ENCODE data around the gene RPS6KA5.
A peak's percentile ranks its signal among the peaks of the same experiment; 100 is the strongest.

The RPS6KA5 gene

DNA sequence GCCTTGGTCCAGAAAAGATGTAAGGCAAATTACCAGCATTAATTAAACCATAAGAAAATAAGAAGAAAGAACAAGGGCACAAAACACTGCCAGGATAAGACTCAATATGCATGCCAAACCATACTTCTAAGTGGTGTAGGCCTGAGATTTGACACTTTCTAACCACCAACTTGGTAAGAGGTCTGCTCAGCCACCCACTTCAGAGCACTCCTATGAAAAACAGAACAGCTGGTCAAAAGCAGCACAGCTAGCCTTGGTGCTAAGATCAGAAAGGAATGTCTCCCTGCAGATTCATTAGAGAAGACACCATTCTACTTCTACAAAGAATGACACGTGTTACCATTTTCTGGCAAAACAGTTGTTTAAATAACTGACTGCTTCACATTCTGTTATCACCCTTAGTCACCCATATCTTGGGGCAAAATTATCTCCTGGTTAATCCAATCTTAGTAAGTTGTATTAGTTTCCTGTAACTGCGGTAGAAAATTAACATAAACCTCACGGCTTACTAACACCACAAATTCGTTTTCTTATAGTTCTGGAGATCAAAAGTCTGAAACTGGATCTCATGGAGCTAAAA is 13.2 kb downstream of the RPS6KA5 start:
- no peak for DNase-seq (ENCODE audit: low read depth)
- TF ChIP-seq, protein P1, sequence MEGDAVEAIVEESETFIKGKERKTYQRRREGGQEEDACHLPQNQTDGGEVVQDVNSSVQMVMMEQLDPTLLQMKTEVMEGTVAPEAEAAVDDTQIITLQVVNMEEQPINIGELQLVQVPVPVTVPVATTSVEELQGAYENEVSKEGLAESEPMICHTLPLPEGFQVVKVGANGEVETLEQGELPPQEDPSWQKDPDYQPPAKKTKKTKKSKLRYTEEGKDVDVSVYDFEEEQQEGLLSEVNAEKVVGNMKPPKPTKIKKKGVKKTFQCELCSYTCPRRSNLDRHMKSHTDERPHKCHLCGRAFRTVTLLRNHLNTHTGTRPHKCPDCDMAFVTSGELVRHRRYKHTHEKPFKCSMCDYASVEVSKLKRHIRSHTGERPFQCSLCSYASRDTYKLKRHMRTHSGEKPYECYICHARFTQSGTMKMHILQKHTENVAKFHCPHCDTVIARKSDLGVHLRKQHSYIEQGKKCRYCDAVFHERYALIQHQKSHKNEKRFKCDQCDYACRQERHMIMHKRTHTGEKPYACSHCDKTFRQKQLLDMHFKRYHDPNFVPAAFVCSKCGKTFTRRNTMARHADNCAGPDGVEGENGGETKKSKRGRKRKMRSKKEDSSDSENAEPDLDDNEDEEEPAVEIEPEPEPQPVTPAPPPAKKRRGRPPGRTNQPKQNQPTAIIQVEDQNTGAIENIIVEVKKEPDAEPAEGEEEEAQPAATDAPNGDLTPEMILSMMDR (IDR thresholded peaks at IDR 0.05; ENCODE audit: control insufficient read depth, insufficient read depth, low read depth, low read length, missing control alignments): no peak
- H3K4me3 ChIP-seq (ENCODE audit: control insufficient read depth, low read depth, low read length): no peak overlapping the region

DNA sequence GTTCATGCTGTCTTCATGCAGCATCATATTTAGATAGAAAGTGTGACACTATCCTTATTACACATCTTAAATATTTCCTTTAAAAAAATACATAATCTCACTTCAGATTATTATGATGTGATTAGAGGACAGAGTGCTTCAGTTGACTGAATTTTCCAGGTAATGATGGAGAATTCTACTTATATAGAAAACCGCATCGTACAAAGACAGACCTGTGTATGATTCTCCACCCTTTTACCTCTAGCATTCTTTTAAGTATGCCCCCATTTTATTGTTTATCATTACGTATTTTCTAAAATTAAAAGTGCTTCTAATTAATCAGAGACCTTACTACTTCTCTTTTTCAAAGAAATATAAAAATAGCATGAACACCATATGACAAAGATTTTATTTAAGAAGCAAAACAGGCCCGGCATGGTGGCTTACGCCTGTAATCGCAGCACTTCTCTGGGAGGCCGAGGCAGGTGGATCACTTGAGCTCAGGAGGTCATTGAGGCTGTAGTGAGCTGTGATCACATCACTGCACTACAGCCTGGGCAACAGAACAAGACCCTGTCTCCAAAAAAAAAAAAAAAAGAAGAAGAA is 13.9 kb downstream of the RPS6KA5 start:
- TF ChIP-seq, protein P1 (IDR thresholded peaks at IDR 0.05; ENCODE audit: control insufficient read depth, insufficient read depth, low read depth, low read length, missing control alignments): no peak
- no peak overlapping the region for H3K4me3 ChIP-seq (ENCODE audit: control insufficient read depth, low read depth, low read length)

DNA sequence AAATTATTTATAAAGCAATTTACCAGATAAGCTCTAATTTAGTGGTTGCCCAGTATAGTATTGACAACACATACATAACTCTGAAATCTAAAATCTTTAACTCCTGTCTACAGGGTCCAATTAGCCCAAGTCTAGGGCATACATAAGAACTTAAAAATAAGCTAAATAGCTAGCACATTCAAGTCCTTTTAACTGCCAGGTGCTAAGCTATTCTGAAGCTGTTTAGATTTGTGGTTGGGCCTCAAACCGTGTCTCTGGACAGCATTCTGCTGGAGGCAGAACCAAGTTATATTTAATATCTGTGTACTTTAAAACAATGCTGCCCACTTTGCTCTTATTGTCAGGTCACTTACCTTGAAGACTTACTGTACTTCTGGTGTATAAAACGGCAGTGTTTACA is 19.0 kb downstream of the RPS6KA5 start:
- DNase-seq (ENCODE audit: low read depth): no peak
- TF ChIP-seq, protein P1 (IDR thresholded peaks at IDR 0.05; ENCODE audit: control insufficient read depth, insufficient read depth, low read depth, low read length, missing control alignments): no peak
- no peak overlapping the region for H3K4me3 ChIP-seq (ENCODE audit: control insufficient read depth, low read depth, low read length)

More for the DNA sequence above, 13.9 kb downstream of the RPS6KA5 start:
- DNase-seq (ENCODE audit: low read depth): no peak

DNA sequence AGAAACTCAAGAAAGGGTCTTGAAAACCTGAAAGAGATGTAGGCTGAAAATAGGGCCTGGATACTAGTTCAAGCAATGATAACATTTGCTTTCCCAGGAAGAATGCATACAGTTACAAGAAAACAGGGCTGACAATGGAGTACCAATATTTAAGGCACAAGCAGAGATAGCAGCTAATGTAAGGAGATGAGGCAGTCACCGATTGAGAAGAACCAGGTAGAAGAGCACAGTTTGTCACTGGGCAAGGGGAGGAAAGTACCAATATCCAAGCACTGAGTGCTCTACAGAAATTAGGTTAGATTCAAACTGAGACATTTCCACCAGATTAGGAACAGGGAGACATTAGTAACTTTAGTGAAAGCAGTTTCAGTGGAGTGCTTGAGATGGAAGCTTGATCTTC is 19.9 kb downstream of the RPS6KA5 start:
- no peak overlapping the region for H3K4me3 ChIP-seq (ENCODE audit: control insufficient read depth, low read depth, low read length)
- TF ChIP-seq, protein P1 (IDR thresholded peaks at IDR 0.05; ENCODE audit: control insufficient read depth, insufficient read depth, low read depth, low read length, missing control alignments): no peak
- DNase-seq (ENCODE audit: low read depth): no peak

DNA sequence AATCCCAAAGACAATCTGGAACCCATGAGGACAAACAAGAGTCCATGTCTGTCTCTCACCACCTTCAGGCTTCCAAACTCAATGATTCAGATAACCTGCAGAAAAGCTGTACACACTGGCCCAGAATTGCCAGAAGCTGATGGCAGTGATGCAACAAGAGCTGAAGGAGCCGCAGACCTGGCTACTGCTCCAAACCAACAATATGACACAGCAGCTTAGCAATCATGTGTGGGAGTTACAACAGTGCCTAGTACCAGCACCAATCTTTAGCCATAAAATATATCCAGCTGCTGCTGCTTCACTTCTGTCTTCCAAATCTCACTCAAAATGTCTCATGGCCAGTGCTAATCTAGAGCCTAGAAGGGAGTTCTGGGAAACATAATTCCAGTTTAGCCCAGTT is 22.0 kb downstream of the RPS6KA5 start:
- TF ChIP-seq, protein P1 (IDR thresholded peaks at IDR 0.05; ENCODE audit: control insufficient read depth, insufficient read depth, low read depth, low read length, missing control alignments): no peak
- no peak overlapping the region for H3K4me3 ChIP-seq (ENCODE audit: control insufficient read depth, low read depth, low read length)
- DNase-seq (ENCODE audit: low read depth): peak; percentile 66

DNA sequence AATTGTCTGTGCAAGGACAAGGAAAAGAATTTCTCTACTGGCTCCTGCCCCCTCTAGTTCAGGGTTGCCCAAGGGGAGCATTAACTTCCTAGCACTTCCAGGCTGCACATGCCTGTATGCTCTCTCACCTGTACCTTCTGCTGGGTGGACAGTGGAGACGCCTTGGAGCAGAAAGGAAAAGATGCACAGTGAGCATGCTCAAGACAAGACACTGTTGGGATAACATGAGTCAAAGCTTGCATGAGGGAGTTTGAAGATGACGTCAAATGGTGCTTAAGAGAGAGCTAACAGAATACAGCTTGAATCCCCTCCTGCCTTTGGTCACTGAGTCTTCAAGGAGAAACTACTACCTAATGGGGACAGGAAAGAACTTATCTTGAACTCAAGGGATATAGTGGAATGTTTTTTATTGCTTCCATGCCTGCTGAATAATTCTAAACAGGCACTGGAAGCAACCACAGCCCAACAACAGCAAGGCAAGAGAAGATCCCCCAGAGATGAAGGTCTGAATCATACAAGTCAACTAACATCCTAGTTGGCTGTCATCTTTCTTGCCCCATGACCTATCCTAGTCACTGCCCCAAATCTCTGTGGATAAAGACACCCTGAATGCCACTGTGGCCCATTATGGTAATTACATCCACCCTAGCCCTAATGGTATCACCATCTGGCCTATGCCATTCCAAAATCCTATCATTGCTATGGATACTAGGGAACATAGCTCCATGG is 23.5 kb downstream of the RPS6KA5 start:
- TF ChIP-seq, protein P1 (IDR thresholded peaks at IDR 0.05; ENCODE audit: control insufficient read depth, insufficient read depth, low read depth, low read length, missing control alignments): no peak
- no peak overlapping the region for H3K4me3 ChIP-seq (ENCODE audit: control insufficient read depth, low read depth, low read length)
- DNase-seq (ENCODE audit: low read depth): no peak

Data from AG09309 (cell line).